Activated CD8-positive, alpha-beta memory T cell treated with anti-CD3 and anti-CD28 coated beads for 4 hours (primary cell): ENCODE results near the gene CCDC152.

ENCODE experiments used
- DNase-seq, 2 donors: peaks; one replicate each; pipeline ENCODE4 v3.0.0-alpha.2; 2020; ENCODE audit warnings: low read depth in 2 of 2

Gene CCDC152

DNA sequence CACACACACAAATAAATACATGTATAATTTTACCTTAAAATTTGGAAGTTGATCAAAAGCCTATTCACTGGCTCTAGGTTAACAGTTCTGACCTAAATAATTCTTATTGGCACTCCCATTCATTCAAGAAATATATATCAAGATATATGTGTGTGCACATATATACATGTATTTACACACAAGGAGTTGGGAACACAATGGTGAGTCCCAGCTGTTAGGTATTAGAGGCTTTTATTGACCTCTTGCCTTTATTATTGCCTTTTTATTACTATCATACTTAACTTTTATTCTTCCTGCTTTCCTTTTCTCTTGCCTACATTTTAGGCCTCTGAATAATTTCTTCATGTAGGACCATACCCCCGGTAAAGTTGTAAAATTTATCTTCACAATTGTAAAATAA lies 25.0 kb downstream of the CCDC152 start:
- no peak for DNase-seq

DNA sequence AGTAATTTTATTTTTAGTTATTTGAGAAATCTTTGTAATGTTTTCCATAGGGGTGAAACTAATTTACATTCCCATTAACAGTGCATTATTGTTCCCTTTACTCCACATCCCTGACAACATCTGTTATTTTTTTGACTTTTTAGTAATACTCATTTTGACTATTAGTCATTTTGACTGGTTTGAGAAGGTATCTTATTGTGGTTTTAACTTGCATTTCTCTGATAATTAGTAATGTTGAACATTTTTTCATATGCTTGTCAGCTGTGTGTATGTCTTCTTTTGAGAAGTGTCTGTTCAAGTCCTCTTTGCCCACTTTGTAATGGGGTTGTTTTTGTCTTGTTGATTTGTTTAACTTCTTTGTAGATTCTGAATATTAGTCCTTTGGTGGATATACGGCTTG lies 27.5 kb downstream of the CCDC152 start:
- DNase-seq: no peak

DNA sequence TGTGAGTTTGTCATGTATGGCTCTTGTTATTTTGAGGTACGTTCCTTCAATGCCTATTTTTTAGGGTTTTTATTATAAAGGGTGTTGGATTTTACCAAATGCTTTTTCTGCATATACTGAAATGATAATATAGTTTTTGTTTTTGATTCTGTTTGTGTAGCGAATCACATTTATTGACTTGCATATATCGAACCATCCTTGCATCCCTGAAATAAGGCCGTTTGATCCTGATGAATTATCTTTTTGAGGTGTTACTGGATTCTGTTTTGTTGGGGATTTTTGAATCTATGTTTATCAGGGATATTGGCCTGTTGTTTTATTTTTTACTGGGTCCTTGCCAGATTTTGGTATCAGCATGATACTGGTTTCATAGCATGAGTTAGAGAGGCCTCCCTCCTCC lies 29.1 kb downstream of the CCDC152 start:
- no peak for DNase-seq

DNA sequence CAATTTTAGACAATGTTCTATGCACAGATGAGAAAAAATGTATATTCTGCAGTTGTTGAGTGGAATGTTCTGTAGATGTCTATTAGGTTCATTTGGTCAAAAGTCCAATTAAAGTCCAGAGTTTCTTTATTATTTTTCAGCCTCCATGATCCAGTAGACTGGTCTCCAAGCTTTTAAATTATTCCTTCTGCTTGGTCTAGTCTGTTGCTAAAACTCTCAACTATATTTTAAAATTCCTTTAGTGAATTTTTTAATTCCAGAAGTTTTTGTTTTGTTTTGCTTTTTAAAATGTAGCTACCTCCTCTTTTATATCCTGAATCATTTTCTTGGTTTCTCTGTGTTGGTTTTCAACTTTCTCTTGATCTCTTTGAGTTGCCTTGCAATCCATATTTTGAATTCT lies 30.5 kb downstream of the CCDC152 start:
- DNase-seq: no peak

DNA sequence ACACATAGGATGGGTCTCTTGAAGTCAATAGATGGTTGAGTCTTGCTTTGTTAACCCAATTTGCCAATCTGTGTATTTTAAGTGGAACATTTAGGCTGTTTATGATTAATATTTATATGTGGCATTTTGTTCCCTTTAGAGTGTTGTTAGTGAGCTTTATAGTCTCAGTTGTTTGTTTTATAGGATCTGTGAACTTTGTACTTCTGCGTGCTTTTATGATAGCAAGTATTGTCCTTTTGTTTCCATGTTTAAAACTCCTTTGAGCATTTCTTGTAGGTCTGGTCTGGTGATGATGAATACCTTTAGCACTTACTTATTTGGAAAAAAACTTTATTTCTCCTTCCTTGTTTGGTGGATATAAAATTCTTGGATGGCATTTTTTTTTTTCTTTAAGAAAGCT lies 31.2 kb downstream of the CCDC152 start:
- no peak for DNase-seq

DNA sequence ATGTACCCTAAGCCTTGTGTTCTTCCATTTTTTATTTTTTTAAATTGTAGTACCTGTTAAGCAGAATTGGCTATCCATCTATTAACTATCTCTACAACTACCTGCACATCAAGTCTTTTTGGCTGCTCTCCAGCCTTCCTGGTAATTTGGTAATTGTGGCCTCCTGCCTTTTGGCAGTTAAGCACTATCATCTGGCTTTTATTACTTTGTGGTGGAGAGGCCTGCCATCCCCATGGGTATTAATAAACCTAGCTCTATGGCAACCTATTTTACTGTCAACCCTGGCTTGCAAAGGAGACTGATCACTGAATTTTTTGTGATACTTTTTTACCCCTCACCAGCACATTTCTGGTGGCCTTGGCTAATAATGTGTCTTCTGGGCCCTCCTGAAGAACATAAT lies 34.5 kb downstream of the CCDC152 start:
- no peak for DNase-seq

DNA sequence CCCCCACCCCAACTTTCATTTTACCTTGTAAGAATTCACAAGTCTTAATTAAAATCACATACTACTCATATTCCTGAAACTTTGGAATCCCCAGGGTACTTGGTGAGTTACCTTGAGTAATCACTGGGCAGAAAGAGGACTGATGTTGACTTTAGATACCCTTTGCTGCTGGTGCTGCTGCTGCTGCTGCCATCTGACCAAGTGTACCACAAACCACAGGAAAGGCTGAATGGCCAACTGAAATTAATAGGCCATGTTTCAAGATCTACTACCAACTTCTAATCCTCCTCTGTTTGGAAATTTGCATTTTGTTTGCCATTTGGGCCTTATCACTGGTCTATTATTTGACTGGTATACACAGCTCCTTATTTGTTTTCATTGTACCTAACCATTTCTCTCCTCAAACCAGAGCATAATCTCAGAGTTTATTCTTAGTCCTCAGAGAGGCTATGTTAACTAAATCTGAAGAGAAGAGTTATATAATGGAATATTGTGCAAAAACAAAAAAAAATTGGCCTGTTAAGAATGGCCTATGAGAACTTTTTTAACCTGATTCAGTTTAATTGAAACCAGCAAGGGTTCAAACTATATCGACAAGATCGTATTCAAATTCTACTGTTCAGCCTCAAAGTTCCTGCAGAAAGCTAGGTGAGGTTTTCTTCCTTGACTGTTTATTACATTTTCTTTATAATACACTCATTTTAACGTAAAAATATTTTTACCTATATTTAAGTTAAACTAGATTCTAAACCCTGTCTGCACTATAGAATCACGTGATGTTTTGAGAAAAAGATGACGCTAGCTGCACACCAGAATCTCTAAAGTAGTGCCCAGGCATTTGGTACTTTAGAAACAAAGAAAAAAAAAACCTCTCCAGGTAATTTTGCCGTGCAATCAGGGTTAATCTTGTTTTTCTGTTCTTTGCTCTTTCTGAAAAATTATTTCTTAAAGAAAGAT lies 41.9 kb downstream of the CCDC152 start:
- no peak for DNase-seq

DNA sequence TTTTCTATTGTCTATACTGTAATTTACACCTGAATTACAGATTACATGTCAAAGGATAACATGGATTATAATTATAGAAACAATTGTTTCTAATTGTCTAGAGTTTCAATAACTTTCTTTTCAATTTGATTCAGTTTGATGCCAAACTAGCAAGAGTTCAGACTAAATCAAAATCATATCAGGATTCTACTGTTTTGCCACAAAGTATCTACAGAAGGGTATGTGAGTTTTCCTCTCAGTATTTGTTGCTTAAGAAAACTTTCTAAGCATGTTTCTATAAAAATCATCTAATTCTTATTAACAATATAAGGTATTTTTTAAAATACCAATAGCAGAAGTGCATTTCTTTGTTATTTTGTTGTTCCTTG lies 42.6 kb downstream of the CCDC152 start:
- no peak for DNase-seq

DNA sequence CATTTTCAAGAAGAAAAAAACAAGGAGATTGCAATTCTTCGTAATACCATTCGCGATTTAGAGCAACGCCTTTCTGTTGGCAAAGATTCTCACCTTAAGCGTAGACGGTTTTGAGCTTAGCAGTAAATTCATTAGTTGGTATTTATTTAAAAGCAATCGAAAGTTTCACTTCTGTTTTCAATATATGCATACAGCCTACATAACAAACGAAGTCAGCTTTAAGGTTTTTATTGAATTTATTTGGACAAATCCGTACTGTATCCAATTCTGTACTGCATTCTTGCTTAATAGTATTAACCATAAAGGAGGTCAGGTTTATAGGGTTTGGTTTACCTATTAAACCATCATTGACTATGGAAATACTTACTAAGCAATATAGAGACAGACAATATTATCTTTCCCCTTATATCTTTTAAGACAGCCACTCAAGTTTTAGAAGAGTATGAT lies 43.1 kb downstream of the CCDC152 start:
- DNase-seq: no peak

DNA sequence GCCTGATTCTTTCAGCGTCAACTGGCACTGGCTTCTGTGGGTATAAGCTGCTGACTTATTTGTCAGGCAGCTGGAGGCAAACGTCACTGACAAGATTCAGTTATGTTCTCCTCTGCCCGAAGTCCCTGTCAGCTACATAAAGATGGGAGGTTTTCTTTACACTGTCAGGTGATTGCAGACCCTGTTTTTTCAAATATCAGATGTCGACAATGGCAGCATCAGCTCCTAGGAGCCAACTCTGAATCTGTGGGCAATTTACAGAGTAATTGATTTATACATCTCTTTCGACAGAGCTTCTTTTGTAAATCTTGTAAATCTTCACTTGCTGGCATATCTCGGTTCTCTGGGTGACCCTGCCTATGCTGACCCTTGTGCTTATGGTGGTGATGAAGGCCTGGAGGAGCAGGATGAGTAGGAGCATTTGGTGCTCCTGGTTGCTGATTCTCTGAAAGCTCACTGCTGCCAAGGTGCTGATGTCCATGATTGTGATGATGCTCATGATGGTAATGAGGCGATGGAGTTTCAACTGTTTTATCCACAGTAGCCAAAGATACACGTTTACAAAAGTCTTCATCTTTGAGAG lies 44.2 kb downstream of the CCDC152 start:
- DNase-seq: no peak

DNA sequence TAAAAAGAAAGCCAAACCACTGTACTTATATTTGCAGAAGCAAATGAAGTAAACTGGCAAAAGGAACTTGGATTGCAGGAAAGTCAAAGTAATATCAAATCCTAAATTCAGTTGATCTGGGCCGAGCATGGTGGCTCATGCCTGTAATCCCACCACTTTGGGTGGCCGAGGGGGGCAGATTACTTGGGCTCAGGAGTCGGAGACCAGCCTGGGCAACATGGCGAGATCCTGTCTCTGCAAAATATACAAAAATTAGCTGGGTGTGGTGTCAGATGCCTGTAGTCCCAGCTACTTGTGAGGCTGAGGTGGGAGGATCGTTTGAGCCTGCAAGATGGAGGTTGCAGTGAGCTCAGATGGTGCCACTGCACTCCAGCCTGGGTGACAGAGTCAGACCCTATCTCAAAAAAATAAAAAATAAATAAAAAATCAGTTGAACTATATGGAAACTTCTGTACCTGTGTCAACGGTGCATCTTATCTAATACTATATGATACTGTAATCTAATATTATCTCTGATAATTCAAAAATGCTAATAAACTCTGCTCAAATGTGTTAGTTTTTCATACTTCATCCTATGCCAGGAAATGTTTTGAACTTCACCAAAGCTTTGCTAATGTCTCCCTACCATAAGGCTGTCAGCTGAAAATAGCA lies 45.0 kb downstream of the CCDC152 start:
- no peak for DNase-seq

DNA sequence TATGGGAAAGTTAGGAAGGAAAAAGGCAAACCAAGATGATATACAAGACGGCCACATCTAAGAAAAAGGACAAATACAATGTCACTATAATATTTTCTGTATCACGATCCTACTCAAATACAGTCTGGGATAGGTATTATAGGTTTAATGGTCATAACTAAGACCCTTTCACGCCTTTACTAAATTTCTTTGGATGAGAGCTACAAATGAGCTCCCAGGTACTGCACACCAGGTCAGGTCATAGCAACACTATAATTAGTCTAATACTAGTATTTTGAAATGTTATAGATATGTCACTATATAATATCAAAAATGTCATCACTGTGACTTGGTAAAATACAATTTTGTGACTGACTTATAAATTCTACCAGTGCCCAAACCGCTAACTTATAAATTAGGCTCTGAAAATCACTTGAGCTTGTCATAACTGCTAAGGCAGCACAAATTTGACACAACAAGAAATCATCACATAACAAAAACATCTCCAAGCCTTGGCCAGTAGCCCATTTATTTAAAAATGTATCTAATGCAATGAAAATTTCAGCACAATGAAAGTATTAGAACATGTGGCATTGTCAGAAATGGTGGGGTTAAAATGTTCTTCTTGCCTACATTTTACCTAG lies 48.2 kb downstream of the CCDC152 start:
- no peak for DNase-seq

DNA sequence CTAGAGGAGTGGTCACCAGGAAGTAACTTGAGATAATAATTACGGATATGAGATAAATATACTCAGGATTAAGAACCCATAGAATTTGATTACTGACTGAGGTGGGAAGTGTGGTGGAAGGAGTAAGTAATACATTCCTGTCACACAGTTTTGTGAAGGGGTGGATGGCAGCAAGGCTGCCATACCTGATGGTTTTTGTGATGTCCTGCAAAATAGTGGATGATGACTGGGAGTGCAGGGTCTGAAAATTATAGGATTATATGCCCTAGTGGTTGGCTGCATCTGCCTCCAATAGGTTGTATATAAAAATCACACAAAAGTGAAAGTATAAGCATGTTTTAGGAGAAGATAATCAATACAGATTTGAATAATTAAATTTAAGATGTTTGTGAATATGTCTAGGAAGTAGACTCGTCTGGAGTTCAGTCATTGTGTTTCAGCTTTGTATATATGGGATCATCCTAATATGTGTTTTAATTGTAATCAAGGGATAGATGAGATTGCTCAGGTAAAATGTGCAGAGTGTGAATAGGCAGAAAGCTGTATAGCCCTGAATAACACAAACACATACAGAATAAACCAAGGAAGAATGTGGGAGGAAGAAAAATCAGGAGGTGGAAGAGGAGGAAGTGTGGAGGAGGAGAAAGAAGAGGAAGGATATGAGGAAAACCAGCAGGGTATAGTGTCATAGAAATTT lies 49.5 kb downstream of the CCDC152 start:
- no peak for DNase-seq

DNA sequence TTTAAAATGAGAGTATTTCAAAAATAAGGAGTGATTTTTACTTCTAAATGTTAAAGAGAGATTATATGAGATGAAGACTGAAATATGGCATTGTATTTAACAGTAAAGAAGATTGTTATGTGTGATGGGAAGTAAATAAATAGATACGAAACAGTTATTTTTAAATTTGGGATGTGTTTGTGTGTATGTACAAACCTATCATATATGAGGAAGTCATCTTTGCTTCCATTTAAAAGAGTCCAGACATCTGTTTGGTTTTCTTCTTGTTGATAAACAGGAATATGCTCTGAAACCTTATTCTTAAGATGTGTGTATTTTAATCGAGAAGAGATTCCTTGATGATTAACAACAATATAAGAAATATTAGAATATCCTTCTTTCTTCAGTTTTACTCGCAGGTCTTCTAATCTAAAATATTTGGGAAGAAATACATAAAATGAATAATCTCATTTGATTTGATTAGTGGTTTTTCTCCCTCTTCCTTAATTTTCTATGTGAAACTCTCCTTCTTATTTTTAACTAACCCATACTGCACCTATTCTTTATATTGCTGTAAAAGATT lies 50.2 kb downstream of the CCDC152 start:
- no peak for DNase-seq

DNA sequence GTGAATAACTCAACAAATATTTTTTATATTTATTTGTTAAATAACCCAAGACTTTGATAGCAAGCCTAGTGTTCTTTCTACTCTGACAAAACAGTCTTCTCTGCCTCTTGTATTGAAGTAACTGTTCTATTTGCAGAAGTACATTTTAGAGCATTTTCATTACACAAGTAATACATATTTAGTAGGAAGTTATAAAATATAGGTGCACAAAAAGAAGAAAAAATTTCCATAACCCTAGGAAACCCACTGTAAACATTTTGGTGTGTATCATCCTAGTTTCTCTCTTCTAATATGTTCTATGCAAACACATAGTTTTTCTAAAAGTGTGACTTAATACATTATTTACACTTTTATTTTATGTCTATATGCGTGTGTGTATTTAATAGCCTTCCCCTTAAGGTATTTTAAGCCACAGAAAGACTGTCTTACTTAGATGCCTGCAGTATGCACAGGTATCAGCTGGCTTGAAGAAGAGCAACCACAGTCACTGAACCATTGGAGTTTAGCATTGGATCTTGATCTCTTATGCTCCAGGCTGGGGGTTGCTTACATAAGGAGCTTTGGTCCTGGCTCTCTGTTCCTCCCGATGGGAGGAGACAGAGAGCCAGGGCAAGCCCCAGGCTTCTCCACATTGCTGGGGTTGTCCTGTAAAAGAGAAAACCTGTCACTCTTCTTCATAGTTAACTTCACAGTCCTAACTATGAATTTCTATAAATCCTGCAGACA lies 51.3 kb downstream of the CCDC152 start:
- no peak for DNase-seq

DNA sequence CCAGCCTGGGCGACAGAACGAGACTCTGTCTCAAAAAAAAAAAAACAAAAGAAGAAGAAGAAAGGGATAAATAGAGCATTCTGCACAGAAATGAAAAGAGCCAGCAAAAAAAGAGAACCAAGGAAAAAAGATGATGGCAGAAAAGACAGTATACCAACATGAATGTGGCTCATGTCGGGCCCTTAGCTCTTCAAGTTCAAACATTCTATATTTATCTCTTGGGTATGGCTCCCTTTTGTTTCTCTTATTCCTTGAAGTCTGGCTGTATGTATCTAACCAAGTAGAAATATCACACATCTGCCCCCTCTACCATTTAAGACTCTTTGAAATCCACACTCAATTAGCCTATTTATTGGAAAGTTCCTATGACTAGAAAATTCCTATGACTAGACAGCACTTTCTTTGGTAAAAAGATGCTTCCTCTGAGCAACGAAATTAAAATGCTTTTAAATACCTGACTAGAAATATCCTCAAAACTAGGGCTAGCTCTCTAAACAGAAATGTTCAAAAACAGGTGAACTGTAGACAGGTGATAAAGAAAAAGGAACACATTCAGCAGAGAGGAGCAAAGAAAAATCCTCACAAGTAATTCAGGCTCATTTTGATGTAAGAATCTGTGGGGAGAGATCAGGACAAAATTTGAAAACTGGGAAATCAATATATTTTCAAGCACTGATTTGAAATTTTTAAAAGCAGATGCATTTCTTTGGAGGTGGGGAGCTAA lies 52.4 kb downstream of the CCDC152 start:
- no peak for DNase-seq

DNA sequence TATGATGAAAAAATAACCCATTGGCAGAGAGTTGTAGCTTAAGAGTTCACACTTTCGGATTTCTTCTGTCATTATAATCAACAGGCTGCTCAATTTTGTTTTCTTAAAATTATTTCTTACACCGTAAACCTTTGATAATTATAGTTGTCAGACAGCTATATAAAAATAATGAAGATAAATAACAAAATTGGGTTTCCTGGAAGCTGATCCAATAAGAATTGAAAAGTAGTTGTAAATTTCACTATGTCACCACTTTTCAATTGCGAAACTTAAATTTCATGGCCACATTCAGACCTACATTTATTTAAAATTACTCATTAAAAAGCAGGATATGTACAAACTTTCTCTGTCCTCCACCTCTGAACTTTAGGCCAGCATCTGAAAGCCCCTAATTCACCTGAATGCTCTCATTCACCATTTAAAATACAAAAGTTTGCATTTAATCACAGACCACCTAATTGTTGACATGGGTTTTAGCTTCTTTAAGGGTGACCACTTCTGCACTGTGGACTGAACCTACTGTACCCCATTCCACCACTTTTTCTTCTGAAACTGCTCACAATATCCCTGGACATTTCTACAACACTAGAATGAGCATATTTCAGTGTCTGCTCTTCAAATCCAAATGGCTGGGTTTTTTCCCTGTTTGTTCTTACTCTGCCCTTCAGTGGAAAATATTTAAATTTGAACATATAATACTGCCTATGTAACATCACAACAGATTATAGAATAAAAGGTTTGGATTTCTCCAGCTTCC lies 54.4 kb downstream of the CCDC152 start:
- no peak for DNase-seq

DNA sequence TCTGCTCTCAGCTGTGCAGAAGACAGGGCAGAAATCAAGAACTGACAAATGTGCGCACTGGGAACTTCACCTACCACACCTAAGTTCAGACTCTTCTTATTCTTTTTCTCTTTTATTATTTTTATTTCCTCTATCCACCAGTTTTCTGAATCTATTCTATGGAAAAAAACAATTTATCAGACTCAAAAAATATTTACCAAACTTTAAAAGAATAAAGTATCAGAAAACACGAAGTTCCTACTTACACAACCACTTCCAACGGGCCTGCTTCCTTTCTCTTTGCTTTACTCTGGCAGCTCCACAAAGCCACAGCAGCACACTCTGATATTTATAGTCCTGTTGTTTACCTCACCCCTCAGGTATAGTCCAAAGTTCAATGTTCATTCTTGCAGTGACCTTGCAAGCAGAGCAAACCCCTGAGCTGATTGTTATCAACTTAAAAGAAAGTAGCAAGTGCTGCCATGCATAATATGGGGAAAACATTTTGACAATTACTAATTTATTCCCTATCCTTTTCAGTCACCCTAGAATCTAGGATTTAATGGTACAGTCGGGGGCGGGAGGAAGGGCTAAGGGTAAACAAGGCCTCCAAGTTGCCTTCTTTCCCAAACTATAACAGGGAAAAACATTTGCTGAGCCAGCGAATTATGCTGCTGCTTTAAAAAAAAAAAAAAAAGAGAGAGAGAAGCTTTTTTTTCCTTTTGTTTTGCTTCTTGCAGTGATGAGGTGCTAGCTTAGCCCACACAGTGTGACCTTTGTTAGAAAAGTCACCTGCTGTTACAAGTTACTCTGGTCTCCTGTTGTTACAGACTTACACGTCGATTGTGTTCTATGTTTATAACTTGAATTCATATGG lies 55.2 kb downstream of the CCDC152 start, which contains the start of gene SELENOP:
TSS of gene SELENOP (minus strand) at position 302 of the 856 bp plus-strand sequence. CDS start 3,539 bp downstream, outside the sequence.
- DNase-seq: no peak
